K562 (cell line): ENCODE data around the gene LHX5. TPM values are rescaled to one million over a fixed set of nuclear protein-coding genes. Genes with fewer than 3 reads are reported as not detected.

Experiments
- ETS2 ChIP-seq: IDR thresholded peaks from 2 replicates; pipeline ENCODE4 v1.6.1; 2016; ENCODE audit warnings: borderline replicate concordance, missing genetic modification characterization, mild to moderate bottlenecking, moderate library complexity, missing compliant biosample characterization; ENCODE audit not compliant: poor library complexity, severe bottlenecking
- HDAC3 ChIP-seq: fragments of 450-650 bp; IDR thresholded peaks from 2 replicates; pipeline ENCODE4 v1.6.1; 2018; ENCODE audit warnings: borderline replicate concordance, mild to moderate bottlenecking, moderate library complexity; ENCODE audit not compliant: partially characterized antibody
- HNRNPH1 ChIP-seq: fragments of 200-400 bp; formaldehyde crosslinking; optimal IDR thresholded peaks from 2 replicates; pipeline ENCODE3; 2017; ENCODE audit warnings: low read depth, mild to moderate bottlenecking, low read length, moderate library complexity
- HNRNPL ChIP-seq: fragments of 200-400 bp; formaldehyde crosslinking; IDR thresholded peaks from 2 replicates; pipeline ENCODE4 v1.6.1; 2017; ENCODE audit warnings: low read depth, mild to moderate bottlenecking, low read length
- KAT2B ChIP-seq: IDR thresholded peaks from one replicate; pipeline ENCODE4 v1.6.1; 2012; ENCODE audit warnings: low read depth, mild to moderate bottlenecking, control low read depth, inconsistent platforms, low read length, moderate library complexity
- KLF10 ChIP-seq: fragments of 250-450 bp; sonication (Bioruptor Pico); IDR thresholded peaks from 2 replicates; pipeline ENCODE4 v1.6.1; 2021; ENCODE audit warnings: matching md5 sums
- RAD21 ChIP-seq, 2 experiments: fragments of 250-450 bp in 1 of 2; fragments of 450-650 bp in 1 of 2; sonication (Bioruptor Pico) in 1 of 2; formaldehyde crosslinking in 1 of 2; IDR thresholded peaks in 1 of 2; conservative IDR thresholded peaks in 1 of 2; 2 replicates each; pipeline versions ENCODE4 v1.4.0 to v1.8.0; 2020 to 2022; ENCODE audit warnings: mild to moderate bottlenecking in 2 of 2, moderate library complexity in 1 of 2
- ZNF217 ChIP-seq: sonication (generic); formaldehyde crosslinking; IDR thresholded peaks from 2 replicates; pipeline ENCODE4 v1.8.0; 2022; ENCODE audit warnings: mild to moderate bottlenecking, missing genetic modification reagents
- polyA plus RNA-seq, 8 experiments: library from polyadenylated mRNA; depleted of rRNA in 4 of 8; stranded (reverse) in 5 of 8; unstranded in 3 of 8; fragments of >200 nt; fragmentation: Nextera tagmentation in 2 of 8; fragmentation: Illumina TruSeq in 1 of 8; extraction: Ambion mirVana in 2 of 8; extraction: Trizol in 1 of 8; gene quantifications; 2 replicates each; pipeline versions ENCODE4 v1.2.1 to v1.2.3, GENCODE V29; 2011 to 2014; ENCODE audit warnings: inconsistent platforms in 1 of 8, missing spikeins in 1 of 8
- total RNA-seq, 7 experiments: library from RNA; depleted of rRNA in 6 of 7; stranded (reverse); fragments of >200 nt in 6 of 7; fragmentation: Illumina TruSeq in 2 of 7; extraction: Trizol in 2 of 7; gene quantifications; 2 replicates each; pipeline versions ENCODE4 v1.2.1 to v1.2.3, GENCODE V29; 2011 to 2021; ENCODE audit warnings: low replicate concordance in 1 of 7
- TF ChIP-seq, protein P1 (sequence below): IDR thresholded peaks from 2 replicates; pipeline ENCODE4 v1.6.1; 2011; ENCODE audit warnings: borderline replicate concordance, low read depth, mild to moderate bottlenecking, moderate library complexity, low read length; ENCODE audit not compliant: insufficient read depth, poor library complexity, severe bottlenecking
- TF ChIP-seq, protein P2 (sequence below): IDR thresholded peaks from 2 replicates; pipeline ENCODE4 v1.6.1; 2012; ENCODE audit warnings: low read depth, low read length, improper control_type of control experiment, borderline replicate concordance

Gene LHX5
- total and polyA plus RNA-seq, 9 of the 15 experiments (the other 6 are each of a cell fraction or from before 2014, with no cell fraction given): 0.04 to 0.17 (median 0.05) TPM; not detected in 6

DNA sequence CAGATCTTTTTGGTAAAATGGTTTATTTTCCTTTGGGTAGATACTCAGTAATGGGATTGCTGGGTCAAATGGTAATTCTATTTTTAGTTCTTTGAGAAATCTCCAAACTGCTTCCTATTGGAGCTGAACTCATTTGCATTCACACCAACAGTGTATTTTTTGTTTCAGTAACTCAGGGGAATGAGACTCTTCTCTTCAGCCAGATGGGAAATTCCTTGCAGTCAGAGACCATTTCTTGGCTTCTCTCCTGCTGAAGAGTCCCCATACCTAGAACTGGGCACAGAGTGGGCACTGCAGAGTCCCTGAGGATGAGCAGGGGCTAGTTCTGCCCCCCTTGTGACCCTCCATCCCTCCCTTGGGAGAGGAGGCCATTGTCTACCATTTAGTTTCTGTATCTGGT is 38.7 kb downstream of the LHX5 start (continued):
- TF ChIP-seq, protein P1, sequence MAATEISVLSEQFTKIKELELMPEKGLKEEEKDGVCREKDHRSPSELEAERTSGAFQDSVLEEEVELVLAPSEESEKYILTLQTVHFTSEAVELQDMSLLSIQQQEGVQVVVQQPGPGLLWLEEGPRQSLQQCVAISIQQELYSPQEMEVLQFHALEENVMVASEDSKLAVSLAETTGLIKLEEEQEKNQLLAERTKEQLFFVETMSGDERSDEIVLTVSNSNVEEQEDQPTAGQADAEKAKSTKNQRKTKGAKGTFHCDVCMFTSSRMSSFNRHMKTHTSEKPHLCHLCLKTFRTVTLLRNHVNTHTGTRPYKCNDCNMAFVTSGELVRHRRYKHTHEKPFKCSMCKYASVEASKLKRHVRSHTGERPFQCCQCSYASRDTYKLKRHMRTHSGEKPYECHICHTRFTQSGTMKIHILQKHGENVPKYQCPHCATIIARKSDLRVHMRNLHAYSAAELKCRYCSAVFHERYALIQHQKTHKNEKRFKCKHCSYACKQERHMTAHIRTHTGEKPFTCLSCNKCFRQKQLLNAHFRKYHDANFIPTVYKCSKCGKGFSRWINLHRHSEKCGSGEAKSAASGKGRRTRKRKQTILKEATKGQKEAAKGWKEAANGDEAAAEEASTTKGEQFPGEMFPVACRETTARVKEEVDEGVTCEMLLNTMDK: no peak
- no peak for TF ChIP-seq KLF10 (CRISPR knock-in tag)
- TF ChIP-seq KAT2B: no peak
- TF ChIP-seq ZNF217 (CRISPR knock-in tag): no peak
- TF ChIP-seq HNRNPH1: no peak
- TF ChIP-seq RAD21 (CRISPR knock-in tag; conservative IDR thresholded peaks at IDR 0.05 in 1 of 2, IDR thresholded peaks at IDR 0.05 in 1 of 2): no peak
- no peak for TF ChIP-seq HDAC3
- TF ChIP-seq HNRNPL: no peak
- no peak for TF ChIP-seq ETS2 (tag)
- TF ChIP-seq, protein P2, sequence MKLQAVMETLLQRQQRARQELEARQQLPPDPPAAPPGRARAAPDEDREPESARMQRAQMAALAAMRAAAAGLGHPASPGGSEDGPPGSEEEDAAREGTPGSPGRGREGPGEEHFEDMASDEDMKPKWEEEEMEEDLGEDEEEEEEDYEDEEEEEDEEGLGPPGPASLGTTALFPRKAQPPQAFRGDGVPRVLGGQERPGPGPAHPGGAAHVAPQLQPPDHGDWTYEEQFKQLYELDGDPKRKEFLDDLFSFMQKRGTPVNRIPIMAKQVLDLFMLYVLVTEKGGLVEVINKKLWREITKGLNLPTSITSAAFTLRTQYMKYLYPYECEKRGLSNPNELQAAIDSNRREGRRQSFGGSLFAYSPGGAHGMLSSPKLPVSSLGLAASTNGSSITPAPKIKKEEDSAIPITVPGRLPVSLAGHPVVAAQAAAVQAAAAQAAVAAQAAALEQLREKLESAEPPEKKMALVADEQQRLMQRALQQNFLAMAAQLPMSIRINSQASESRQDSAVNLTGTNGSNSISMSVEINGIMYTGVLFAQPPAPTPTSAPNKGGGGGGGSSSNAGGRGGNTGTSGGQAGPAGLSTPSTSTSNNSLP: no peak
- TF ChIP-seq, all 486 proteins: peak for 0
